ENCODE results near the gene MAS1L.
"Not testable (repeated sequence)": the region's sequence is repeated elsewhere in the genome, so short reads cannot be mapped to it uniquely, and the experiment has no call there.

Gene MAS1L

DNA sequence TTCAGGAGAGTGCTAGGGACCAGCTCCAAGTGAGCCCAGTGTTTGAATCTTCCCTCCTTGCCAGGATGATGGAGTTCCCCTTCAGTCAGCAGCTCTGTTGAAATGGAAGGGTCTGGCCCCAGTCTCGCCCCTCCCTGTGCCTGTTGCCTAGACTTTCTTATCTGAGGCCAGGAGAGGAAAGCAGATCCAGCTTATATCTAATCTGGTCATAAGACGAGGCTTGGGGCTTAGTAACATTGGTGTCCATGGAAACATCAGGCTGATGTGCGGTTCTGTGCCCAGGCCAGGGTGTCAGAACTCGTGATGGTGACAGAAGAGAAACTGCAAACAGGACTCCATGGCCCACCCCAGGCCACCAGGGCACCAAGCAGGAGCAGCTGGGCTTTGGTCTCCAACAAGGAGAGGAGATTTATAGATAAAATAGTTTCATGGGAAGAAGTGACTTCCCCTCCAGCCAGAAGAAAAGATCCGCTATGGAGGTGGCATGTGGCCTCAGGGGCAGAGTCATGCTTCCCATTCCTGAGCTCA is 9.8 kb downstream of the MAS1L start:
- no peak for DNase-seq

DNA sequence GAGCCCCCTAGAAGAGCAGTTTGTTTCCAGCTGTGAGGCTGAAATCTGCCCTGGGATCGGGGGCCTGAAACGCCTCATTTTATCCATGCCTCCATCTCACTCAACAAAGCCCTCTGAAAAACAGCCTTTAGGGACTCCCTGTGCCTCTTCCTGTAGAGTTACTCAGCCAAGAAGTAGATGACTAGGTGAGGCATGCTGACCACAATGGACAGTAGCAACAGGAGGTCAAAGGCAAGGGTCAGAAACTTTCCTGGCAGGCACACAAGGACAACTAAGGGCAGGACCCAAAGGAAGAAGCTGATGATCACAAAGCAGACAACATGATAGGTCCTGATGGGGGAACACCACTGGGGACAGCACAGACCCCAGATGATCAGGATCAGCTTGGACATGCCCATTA is 12.8 kb downstream of the MAS1L start:
- no peak for DNase-seq

DNA sequence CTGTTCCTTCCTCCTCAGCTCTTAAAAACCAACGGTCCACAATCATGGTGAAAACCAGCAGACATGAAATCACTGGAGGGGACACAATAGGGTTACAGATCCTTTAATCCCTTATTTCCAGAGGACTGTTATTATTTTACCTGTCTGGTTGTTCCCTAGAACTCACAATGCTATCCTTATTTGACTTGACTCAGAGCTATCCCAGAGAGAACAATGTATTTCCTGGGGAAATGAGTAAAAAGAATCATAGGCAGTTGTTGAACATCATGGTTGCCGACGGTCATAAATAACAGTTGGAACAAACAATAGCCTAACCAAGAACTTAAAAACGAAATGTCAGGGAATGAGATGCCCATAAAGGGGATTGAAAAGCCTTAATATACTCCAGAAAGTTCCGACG is 21.5 kb downstream of the MAS1L start:
- no peak for DNase-seq

DNA sequence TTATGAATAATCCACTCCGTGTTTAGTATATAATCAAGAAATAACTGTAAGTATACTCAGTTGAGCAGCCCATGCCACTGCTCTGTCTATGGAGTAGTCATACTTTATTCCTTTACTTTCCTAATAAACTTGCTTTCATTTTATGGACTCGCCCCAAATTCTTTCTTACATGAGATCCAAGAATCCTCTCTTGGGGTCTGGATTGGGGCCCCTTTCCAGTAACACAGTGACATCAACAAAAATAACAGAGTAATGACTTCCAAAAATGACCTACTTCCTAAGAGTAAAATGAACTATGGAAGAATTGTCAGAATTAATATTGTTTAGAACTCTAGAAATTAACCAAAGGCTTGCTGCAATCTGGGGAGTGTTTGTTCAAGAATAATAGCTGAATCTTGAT is 22.0 kb downstream of the MAS1L start:
- no peak for DNase-seq

DNA sequence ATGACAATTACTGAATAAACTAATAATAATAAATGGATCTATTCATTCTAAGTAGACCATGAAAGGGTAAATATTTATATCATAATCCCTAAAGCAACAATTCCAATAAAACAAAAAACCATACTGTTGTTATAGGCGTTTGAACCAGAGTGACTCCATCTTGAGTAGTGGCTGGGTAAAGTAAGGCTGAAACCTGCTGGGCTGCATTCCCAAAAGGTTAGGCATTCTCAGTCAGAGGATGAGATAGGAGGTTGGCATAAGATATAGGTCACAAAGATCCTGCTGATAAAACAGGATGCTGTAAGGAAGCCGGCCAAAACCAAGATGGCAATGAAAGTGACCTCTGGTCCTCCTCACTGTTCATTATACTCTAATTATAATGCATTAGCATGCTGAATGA is 22.5 kb downstream of the MAS1L start:
- DNase-seq, result no peak

DNA sequence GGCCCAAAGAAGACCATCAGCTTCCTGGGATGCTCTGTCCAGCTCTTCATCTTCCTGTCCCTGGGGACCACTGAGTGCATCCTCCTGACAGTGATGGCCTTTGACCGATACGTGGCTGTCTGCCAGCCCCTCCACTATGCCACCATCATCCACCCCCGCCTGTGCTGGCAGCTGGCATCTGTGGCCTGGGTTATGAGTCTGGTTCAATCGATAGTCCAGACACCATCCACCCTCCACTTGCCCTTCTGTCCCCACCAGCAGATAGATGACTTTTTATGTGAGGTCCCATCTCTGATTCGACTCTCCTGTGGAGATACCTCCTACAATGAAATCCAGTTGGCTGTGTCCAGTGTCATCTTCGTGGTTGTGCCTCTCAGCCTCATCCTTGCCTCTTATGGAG is 25.7 kb downstream of the MAS1L start:
- no peak for DNase-seq

DNA sequence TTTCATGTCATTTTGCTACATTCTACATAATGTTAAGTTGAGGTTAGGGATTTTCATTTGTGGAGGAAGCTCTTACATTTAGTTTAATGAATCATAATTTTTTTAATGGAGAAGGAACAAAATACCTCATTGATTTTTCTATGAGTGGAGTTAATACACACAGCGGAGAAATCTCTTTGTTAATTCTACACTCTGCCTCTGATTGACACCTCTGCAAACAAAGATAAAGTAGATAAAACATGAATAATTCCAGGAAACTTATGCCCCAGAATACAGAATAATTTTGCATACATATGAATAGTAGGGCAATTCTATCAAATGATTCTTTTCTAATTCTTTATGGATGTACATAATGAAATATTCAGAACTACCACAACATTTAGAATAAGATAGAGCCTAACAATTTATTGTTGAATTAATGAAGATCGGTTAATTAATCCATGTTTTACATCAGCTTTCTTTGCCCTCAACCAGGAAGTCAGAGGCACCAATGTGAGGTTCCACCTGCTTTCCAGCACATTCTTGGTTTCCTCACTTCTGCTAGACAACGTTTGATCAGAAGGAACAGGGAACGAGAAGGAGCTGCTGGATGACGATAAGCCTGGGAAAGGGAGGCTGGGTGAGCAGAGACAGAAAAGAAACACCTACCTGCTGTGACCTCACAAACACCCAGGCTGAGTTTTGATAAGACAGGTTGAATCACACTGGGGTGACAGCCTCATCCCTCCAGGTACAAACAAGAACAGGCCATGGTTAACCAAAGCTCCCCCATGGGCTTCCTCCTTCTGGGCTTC is 26.5 kb downstream of the MAS1L start:
- no peak for DNase-seq

DNA sequence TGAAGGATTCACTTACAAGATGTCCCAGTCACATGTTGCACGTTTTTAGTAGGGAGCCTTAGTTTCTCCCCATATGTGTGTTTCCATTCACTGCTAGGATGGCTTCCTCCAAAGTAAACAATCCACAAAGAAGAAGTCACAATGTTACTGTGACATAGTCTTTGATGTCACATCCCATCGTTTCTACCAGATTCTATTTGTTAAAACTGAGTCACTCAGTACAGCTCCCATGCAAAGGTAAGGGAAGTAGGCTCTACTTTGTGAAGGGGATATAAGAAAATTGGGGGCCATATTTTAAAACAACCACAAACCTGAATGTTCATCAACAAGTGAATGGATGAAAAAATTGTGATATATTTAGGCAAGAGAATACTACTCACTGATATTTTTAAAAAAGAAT is 30.8 kb downstream of the MAS1L start, which contains the start of the genes OR11A1 and OR2H1:
Gene OR11A1, minus strand, starts transcription at position 101 of the 400 bp plus-strand sequence. CDS start 29,430 bp downstream, outside the sequence.
Gene OR2H1, plus strand, starts transcription at position 185 of the 400 bp plus-strand sequence. CDS start 4,615 bp downstream, outside the sequence.
- no peak for DNase-seq

DNA sequence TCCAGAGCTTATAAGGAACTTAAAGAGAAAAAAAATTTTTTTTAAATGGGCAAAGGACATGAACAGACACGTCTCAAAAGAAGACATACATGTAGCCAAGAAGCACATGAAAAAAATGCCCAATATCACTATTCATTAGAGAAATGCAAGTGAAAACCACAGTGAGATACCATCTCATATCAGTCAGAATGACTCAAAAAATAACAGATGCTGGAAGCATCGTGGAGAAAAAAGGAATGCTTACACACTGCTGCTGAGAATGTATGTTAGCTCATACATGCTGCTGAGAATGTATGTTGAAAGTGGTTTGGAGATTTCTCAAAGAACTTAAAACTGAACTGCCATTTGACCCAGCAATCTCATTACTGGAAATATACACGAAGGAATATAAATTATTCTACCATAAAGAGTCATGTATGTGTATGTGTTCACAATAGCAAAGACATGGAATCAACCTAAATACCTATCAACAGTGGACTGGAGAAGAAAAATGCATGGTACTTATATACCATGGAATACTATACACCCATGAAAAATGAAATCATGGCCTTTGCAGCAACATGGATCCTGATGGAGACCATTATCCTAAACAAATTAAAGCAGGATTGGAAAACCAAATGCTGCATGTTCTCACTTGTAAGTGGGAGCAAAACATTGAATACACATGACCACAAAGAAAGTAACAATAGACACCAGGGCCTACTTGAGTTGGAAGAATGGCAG is 36.1 kb downstream of the MAS1L start:
- DNase-seq, result no peak

DNA sequence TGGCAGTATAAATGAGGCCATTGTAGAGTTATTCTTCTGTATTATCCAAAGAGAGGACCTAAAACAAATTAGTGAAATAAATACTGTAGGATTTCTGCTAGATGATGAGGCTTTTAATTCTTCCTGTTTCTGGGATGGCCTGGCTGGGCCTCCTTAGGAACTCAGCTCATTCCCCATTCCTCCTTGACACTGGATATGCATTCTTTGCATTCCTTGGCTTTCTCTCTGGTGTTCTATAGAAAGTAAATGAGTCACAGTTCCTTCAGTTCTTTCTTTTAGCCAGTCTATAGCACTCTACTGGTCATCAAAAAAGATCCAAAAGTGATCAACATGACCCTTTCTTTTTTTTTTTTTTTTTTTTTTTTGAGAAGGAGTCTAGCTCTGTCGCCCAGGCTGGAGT is 40.1 kb downstream of the MAS1L start:
- no peak for DNase-seq

DNA sequence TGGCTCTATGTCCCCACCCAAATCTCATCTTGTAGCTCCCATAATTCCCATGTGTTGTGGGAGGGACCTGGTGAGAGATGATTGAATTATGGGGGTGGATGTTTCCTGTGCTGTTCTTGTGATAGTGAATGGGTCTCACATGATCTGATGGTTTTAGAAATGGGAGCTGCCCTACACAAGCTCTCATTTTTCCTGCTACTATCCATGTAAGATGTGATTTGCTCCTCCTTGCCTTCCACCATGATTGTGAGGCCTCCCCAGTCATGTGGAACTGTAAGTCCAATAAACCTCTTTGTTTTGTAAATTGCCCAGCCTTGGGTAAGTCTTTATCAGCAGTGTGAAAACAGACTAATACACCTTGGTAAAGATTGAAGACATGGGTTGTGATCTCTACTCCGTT is 43.7 kb downstream of the MAS1L start:
- not testable (repeated sequence) for DNase-seq

DNA sequence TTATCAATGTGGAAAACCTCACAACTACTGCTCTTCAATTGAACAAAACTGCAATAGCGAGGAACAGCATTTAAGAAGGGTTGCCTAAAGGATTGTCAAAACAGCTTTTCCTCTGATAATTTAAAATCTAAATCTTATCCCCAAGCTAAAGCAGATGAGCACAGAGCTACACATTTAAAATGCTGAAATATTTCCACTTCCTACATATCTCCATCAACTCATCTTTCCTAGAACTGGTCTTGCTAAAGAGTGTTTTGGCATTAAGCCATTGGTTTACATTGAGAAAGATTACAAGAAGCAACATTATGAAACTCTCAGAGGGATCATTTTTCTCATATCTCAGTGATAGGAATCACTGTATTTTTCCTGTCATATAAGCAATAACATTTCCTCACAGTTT is 45.0 kb downstream of the MAS1L start:
- peak; percentile 11 for DNase-seq

DNA sequence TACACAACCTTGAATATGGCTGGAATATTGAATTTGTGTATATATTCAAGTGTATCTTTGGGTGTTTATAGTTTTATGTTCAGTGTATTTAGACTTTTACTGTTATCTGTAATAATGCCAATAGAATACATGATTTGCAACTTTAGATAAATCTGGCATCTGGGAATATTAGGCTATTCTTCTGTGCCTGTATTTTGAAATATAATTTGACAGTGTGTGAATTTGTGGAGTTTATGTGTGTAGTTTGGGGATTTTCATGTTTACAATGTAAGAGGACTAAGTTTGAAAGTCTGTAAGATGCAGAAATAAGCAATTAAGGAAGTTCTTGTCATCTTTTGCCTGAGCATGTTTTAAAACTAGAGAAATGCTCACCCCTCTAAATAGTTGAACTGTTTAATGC is 48.8 kb downstream of the MAS1L start, which contains the start of gene OR10C1:
Gene OR10C1, plus strand, starts transcription at position 301 of the 400 bp plus-strand sequence. CDS start 710 bp downstream, outside the sequence.
- DNase-seq, result no peak

DNA sequence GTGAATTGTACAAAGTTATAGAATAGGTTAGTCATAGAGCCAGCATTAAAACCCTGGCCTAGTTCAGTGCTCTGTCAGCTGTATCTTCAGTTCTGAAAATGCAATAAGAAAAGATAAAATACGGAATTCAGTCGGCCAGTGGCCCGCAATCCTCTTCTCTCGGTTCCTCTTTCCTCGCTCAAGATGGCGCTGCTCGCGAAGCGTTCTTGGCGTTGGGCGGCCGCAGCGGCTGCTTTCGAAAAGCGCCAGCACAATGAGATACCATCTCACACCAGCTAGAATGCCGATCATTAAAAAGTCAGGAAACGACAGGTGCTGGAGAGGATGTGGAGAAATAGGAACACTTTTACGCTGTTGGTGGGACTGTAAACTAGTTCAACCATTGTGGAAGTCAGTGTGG is 51.0 kb downstream of the MAS1L start:
- not testable (repeated sequence) for DNase-seq

All from MV-4-11 (cell line).